Renal cortical epithelial cell (primary cell): ENCODE measurements around the gene SMURF1. TPM values are rescaled to one million over a fixed set of nuclear protein-coding genes. Genes with fewer than 3 reads are reported as not detected.
"Not testable (repeated sequence)": the region's sequence is repeated elsewhere in the genome, so short reads cannot be mapped to it uniquely, and the experiment has no call there.

Experiments used
- DNase-seq: peaks from one replicate; pipeline ENCODE4 v3.0.0-alpha.2; 2011; ENCODE audit warnings: low read depth
- total RNA-seq: library from RNA; depleted of rRNA; stranded (reverse); fragments of >200 nt; gene quantifications from 2 replicates; pipeline ENCODE4 v1.2.3, GENCODE V29; 2014

SMURF1 gene
- total RNA-seq, 1 donor from 2014 or later = 40.6 TPM

- DNase-seq = no peak
These were observed 89.1 kb downstream of the SMURF1 start for GRCh38 chr7:99054781-99055180.

- no peak for DNase-seq
These were observed 92.9 kb downstream of the SMURF1 start for GRCh38 chr7:99050971-99051370.

- DNase-seq = no peak
These were observed 96.3 kb downstream of the SMURF1 start for GRCh38 chr7:99047526-99048077.

- DNase-seq = no peak
These were observed 97.2 kb downstream of the SMURF1 start for GRCh38 chr7:99046722-99047121.

DNA sequence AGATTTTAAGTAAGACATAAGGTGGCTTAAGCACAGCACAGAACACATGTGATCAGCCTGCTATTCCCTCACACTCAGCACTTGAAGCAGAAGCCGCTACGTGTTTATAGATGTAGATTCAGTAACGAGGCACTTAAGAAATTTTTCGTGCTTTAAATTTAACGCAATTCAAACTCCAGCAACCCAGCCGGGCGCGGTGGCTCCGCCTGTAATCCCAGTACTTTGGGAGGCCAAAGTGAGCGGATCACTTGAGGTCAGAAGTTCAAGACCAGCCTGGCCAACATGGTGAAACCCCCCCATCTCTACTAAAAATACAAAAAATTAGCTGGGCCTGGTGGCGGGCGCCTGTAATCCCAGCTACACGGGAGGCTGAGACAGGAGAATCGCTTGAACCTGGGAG lies 97.6 kb downstream of the SMURF1 start:
- not testable (repeated sequence) for DNase-seq

GRCh38 chr7:99044858-99045257 lies 99.0 kb downstream of the SMURF1 start:
- not testable (repeated sequence) for DNase-seq

DNA sequence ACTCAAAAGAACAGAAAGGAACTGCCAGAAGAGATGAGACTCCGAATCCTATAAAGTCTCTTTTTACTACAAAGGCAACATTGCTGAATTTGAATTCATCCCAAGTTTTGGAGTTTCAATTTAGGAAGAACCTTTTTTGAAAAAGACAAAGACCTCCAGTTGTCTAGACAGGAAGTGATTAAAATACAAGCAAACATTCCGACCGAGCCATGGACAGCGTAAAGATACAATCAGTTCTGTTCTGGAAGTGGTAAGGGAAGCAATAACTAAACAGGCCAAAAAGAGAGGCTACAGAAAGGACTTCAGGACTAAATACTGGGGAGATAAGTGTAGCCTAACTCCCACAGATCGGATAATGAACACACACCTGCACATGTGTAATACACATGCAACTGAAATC lies 101.0 kb downstream of the SMURF1 start:
- DNase-seq = no peak

DNA sequence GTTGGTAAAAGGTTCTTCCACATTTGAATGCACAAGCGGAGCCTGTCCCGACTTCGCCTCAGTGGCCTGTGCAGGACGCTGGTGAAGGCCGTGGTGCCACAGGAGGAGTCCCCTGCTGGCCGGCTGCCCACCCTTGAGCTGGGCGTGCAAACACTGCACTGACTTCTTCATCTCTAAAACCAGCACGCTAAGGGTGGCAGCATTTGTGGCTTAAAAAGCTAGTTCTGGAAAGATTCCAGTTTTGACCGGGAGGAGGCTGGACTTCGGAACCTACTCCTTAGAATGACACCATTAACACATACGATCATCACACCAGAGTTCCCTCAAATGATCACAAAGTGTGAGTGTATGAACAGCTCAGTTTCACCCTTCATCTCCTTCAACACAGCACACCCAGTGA lies 102.4 kb downstream of the SMURF1 start:
- DNase-seq = peak; percentile 41

DNA sequence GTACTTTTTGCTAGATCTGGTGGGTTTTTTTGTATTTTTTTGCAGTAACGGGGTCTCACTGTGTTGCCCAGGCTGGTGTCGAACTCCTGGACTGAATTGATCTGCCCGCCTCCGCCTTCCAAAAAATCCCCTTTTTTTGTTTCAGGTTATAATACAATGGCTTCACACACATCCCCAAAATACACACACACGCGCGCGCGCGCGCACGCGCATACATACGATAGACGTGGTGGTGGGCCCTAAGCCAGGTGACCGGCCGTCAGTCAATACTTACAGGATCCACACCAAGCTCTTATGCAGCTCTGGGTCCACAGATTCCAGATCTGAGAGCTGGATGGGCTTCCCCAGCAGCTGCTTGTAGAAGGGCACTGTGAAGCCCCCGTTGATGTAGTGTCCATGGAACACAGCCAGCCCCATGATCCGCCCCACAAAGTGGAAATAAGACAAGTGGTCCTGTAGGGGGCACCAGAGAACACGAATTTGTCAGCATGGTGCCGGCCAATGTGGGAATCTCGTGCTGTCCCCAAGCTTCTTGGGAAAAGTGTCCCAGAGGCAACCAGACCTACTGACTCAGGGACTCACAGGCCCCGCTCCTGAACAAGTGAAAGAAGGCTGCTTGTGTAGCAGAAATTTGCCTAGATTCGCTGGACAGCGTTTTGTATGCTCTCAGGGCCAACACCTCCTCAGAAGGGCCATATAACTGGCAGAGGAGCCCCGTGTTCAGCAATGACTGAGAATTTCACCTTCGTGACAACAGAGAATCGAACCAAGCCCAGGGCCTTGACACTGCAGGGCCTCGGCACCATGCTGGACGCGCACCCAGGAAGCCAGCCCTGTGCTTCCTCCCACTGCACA lies 103.6 kb downstream of the SMURF1 start:
- peak; percentile 74 for DNase-seq

- no peak for DNase-seq
These were observed 104.5 kb downstream of the SMURF1 start for GRCh38 chr7:99039384-99039891.

DNA sequence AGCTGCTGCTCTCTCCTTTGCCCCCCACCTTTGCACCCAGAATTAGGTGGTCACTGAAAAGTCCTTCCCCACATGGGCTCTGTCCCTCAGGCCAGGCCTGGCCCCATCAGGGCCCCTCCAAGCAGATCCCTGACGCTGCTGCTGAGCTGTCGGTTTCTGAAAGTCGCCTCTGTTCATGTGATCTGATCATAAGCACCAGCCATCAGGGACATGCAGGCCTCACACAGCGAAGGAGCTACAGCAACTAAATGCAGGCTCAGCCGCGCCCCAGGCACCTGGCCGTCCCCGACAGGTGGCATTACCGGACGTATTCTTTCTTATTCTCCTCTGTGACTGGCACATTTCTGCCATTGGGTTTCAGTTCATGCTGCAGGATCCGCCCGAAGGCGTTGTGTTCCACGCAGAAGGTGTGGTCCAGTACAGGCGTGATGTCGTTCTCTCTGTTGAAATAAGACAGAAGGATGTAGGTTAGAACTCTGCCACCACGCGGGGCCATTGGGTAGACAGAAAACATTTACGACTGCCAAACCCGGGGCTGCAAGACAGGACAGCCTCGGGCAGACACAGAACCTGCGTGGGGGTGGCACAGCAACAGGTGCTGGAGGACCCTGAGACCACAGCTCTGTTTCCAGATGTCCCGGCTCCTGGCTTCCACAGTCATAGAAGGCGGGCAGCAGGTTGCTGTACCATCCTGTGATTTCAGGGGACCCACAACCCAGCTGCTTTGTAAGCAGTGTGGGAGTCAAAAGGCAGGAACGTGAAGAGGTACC lies 105.6 kb downstream of the SMURF1 start:
- DNase-seq = no peak

GRCh38 chr7:99037327-99037940 lies 106.5 kb downstream of the SMURF1 start:
- DNase-seq = no peak

DNA sequence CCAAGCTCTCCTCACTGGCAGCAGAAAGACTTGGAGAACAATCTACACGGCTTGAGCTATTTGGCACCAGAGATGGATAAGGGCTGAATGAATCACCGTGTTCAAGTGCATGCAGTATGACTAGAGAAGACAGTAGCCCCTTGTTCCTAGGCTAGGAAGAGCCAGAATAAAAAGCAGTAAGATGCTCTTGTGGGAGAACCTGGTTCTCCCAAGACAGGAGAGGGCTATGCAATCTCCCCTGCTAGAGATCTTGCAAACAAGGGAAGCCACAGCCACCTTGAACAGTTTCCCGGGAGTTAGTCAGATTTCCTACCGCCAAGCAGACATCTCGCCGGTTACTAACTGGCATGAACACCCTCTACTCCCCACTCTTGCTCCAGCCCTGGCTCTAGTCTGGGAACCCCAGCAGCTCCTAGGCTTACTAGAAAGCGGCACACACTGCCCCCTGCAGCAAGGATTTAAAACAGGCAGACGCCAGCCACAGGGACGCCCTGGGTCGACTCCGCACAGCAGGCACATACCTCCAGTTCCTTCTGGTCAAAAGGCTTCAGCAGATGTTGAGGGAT lies 107.3 kb downstream of the SMURF1 start:
- no peak for DNase-seq

DNA sequence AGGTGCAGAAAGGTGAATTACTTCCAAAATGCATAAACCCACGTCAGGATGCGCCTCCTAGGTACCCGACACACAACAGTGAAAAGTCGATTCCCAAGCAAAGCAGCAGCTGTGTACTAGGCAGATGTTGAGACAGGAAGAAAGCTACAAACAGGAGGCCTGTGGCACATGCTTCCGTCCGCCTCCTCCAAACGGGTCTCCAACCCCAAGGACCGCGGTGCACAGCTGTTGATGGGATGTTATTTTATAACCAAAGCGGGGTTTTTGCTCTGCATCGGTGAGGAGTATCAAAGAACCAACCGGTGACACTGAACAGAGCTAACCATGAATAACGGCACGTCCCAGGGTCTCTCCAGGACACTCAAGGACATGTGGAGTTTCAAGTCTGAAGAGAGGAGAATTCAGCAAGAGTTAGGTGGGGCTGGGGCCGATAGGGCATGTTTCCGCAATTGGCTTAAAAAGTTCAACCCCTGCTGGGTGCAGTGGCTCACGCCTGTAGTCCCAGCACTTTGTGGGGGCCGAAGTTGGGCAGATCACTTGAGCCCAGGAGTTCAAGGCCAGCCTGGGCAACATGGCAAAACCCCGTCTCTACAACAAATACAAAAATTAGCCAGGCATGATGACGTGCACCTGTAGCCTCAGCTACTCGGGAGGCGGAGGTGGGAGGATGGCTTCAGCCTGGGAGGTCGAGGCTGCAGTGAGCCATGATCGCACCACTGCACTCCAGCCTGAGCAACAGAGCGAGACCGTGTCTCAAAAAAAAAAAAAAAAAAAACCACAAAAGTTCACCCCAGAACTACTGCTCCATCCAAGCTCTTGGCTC lies 108.0 kb downstream of the SMURF1 start:
- DNase-seq = no peak

GRCh38 chr7:99034932-99035722 lies 108.8 kb downstream of the SMURF1 start:
- no peak for DNase-seq

- no peak for DNase-seq
These were observed 110.1 kb downstream of the SMURF1 start for GRCh38 chr7:99033765-99034164.

DNA sequence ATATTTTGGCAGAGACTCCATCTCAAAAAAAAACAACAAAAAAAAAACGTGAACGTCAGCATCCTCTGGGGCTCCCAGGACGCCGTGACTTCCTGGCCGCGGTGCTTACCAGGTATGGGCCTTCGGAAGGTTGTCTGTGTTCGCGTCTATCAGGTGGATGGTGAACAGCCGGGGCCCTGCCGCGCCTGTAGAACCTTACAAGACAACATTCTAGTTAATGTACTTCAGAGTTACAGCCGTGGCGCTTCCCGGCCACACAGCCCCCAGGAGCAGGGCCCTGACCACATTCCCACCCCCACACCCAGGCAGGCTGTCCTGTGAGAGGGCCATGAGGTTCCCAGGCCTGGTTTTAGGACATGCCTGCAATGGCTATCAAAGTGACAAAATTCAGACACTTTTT lies 111.0 kb downstream of the SMURF1 start:
- DNase-seq = no peak

GRCh38 chr7:99031496-99031895 lies 112.4 kb downstream of the SMURF1 start:
- DNase-seq = no peak

- no peak for DNase-seq
These were observed 113.0 kb downstream of the SMURF1 start for GRCh38 chr7:99030951-99031350.

- no peak for DNase-seq
These were observed 113.5 kb downstream of the SMURF1 start for GRCh38 chr7:99030457-99030856.
